ENCODE measurements around the gene C2orf80. TPM values are rescaled to one million over a fixed set of nuclear protein-coding genes. Genes with fewer than 3 reads are reported as not detected.

C2orf80 gene
- total RNA-seq, 2 donors from 2014 or later, result not detected

GRCh38 chr2:208175840-208176153 lies 14.0 kb downstream of the C2orf80 start:
- TF ChIP-seq CTCF (IDR thresholded peaks at IDR 0.05), result no peak
- no peaks in the 10 kb centered on the region for H3K27me3 ChIP-seq
- no peak for DNase-seq (ENCODE audit: low spot score)
- H3K9me3 ChIP-seq, result no peaks in the 10 kb centered on the region
- H3K4me1 ChIP-seq, result no peaks in the 10 kb centered on the region
- H3K27ac ChIP-seq, result no peak overlapping the region
- H3K36me3 ChIP-seq, result no peaks in the 10 kb centered on the region
- H3K4me3 ChIP-seq, result no peak overlapping the region

- peak; percentile 80 to 87 for TF ChIP-seq CTCF (IDR thresholded peaks at IDR 0.05)
- Histone ChIP-seq H3K27me3 (no peaks in the 10 kb centered on the region), H3K9me3 (no peaks in the 10 kb centered on the region), H3K4me1 (no peaks in the 10 kb centered on the region), H3K4me3 (no peak overlapping the region), H3K27ac (no peak overlapping the region), H3K36me3 (no peaks in the 10 kb centered on the region)
- DNase-seq (ENCODE audit: low spot score), result peak; percentile 90
Measured at GRCh38 chr2:208175069-208175839, 14.6 kb downstream of the C2orf80 start.

GRCh38 chr2:208174144-208174543 lies 15.7 kb downstream of the C2orf80 start:
- Histone ChIP-seq H3K36me3 (no peaks in the 10 kb centered on the region), H3K27ac (no peak overlapping the region), H3K9me3 (no peaks in the 10 kb centered on the region), H3K4me3 (no peak overlapping the region), H3K4me1 (no peaks in the 10 kb centered on the region), H3K27me3 (no peaks in the 10 kb centered on the region)
- DNase-seq (ENCODE audit: low spot score), result no peak
- no peak for TF ChIP-seq CTCF (IDR thresholded peaks at IDR 0.05)

- Histone ChIP-seq H3K4me3 (no peak overlapping the region), H3K27ac (no peak overlapping the region), H3K27me3 (no peaks in the 10 kb centered on the region), H3K36me3 (no peaks in the 10 kb centered on the region), H3K4me1 (no peaks in the 10 kb centered on the region), H3K9me3 (no peaks in the 10 kb centered on the region)
- TF ChIP-seq CTCF (IDR thresholded peaks at IDR 0.05), result no peak
- no peak for DNase-seq (ENCODE audit: low spot score)
Measured at GRCh38 chr2:208172125-208172524, 17.7 kb downstream of the C2orf80 start.

GRCh38 chr2:208164951-208165755 lies 24.7 kb downstream of the C2orf80 start:
- Histone ChIP-seq H3K36me3 (no peaks in the 10 kb centered on the region), H3K27me3 (no peaks in the 10 kb centered on the region), H3K9me3 (no peaks in the 10 kb centered on the region), H3K4me1 (no peaks in the 10 kb centered on the region), H3K4me3 (no peak overlapping the region), H3K27ac (no peak overlapping the region)
- DNase-seq (ENCODE audit: low spot score), result no peak
- TF ChIP-seq CTCF (IDR thresholded peaks at IDR 0.05), result no peak

Measured in right atrium auricular region (tissue), 2 donors.